Adrenal gland (tissue), 12 donors: ENCODE data around the gene RHNO1. TPM values are rescaled to one million over a fixed set of nuclear protein-coding genes. Genes with fewer than 3 reads are reported as not detected.

Experiments used
- DNase-seq, 7 donors: peaks; one replicate each; pipeline ENCODE4 v3.0.0-alpha.2; 2019 to 2020
- H3K27ac ChIP-seq, 5 donors: fragments of 200-600 bp; sonication (generic) in 4 of 5; 1 replicate in 3 of 5; 2 replicates in 2 of 5; pipeline versions ENCODE4 v1.5.1 to v1.8.0; 2016 to 2020; ENCODE audit warnings: mild to moderate bottlenecking in 1 of 5
- H3K27me3 ChIP-seq: fragments of 200-600 bp; 2 replicates; pipeline ENCODE4 v1.8.0; 2021
- H3K36me3 ChIP-seq, 2 donors: fragments of 200-600 bp; replicated peaks in 1 of 2; 1 replicate in 1 of 2; 2 replicates in 1 of 2; pipeline versions ENCODE4 v1.5.1 to v1.8.0; 2018 to 2022
- H3K4me1 ChIP-seq, 2 donors: fragments of 200-600 bp; replicated peaks in 1 of 2; 1 replicate in 1 of 2; 2 replicates in 1 of 2; pipeline versions ENCODE4 v1.5.1 to v1.8.0; 2018 to 2021
- H3K4me3 ChIP-seq, 4 donors: fragments of 200-600 bp; sonication (generic) in 3 of 4; one replicate each; pipeline ENCODE4 v1.5.1; 2016 to 2018
- H3K9me3 ChIP-seq, 3 donors: fragments of 200-600 bp; sonication (generic) in 1 of 3; replicated peaks in 1 of 3; 1 replicate in 2 of 3; 2 replicates in 1 of 3; pipeline versions ENCODE4 v1.5.1 to v1.8.0; 2016 to 2021
- POLR2A ChIP-seq, 2 donors: fragments of 450-650 bp; IDR thresholded peaks; one replicate each; pipeline ENCODE4 v1.6.1; 2017; ENCODE audit warnings: antibody characterized with exemption in 2 of 2, mild to moderate bottlenecking in 2 of 2, moderate library complexity in 1 of 2
- WGBS, 4 donors: extraction: QIAGEN DNeasy Blood & Tissue Kit in 2 of 4; methylation state at CpG; one replicate each; pipeline versions ENCODE4 v1.1.5 to v1.1.7; 2013 to 2017; 5-methylcytosine and 5-hydroxymethylcytosine counted together
- intact Hi-C, 2 donors: fragments of 100-400 bp; cut with DNase I; formaldehyde crosslinking; loops; one replicate each; pipeline versions ENCODE4 v1.14.1 to v1.15.0; 2022 to 2023
- polyA plus RNA-seq, 3 donors: library from polyadenylated mRNA; stranded (reverse); fragments of 200-250 nt in 2 of 3; fragments of 350-450 nt in 1 of 3; fragmentation: Illumina TruSeq in 1 of 3; extraction: RNeasy Lipid Tissue Mini Kit (QIAGEN cat#74804) in 1 of 3; gene quantifications; one replicate each; pipeline ENCODE4 v1.2.3, GENCODE V29; 2013 to 2014
- total RNA-seq, 9 donors: library from RNA; depleted of rRNA in 4 of 9; stranded (reverse); fragments of >200 nt in 4 of 9; fragments of 120-200 nt in 1 of 9; fragmentation: NEBNext Ultra II Directional in 1 of 9; extraction: Animal tissue kit (Norgen Biotek cat#: 25700) in 1 of 9; gene quantifications; one replicate each; pipeline versions ENCODE4 v1.1.0 to v1.2.4, GENCODE V29; 2013 to 2023
- TF ChIP-seq, protein P1 (sequence below), 6 experiments: fragments of 450-650 bp in 4 of 6; fragments of 200-600 bp in 2 of 6; sonication (generic) in 1 of 6; IDR thresholded peaks; 1 replicate in 5 of 6; 2 replicates in 1 of 6; pipeline versions ENCODE4 v1.5.1 to v1.8.0; 2016 to 2021; ENCODE audit warnings: antibody characterized with exemption in 6 of 6, mild to moderate bottlenecking in 2 of 6, moderate library complexity in 1 of 6
- donor health status: healthy with polysubstance abuse.
- donor health status: Bipolar disorder and iron deficiency.
- donor health status: DM: yes; HTN: yes; CAD: no.
- donor health status: DM: no; HTN: no; CAD: no.
- donor health status: DM: no; HTN: no; CAD: no.
- donor health status: DM: yes; HTN: yes; CAD: no.

The RHNO1 gene
- total and polyA plus RNA-seq, 12 donors, result 5.0 to 30.7 (median 14.8) TPM

DNA sequence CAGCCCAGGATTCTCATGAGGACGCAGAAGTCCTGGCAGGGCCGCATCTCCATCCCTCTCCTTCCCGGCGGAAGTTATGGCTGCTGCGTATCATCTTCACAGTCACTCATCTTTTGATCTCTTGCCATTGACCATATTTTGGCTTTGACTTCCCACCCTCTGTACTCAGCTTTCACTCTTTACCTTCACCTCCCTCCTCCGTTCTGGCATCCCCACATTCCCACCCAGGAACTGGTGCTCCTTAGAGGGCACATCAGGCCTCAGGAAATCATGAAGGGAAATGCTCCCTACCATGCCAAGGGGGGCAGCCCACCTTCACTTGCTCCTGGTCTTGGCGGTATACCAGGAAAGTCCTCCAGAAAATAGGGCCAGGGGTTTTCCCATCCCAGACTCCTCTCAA is 21.5 kb upstream of the RHNO1 start:
- WGBS, 4 donors, result 86 to 97% (median 91%) methylated on average over 7 of the region's 7 CpGs
- intact Hi-C loops, result loop anchor here in 1 of 2 donors (10.0 kb wide), 2 partner anchors 89 to 189 kb away; no protein-coding TSS in a partner anchor

DNA sequence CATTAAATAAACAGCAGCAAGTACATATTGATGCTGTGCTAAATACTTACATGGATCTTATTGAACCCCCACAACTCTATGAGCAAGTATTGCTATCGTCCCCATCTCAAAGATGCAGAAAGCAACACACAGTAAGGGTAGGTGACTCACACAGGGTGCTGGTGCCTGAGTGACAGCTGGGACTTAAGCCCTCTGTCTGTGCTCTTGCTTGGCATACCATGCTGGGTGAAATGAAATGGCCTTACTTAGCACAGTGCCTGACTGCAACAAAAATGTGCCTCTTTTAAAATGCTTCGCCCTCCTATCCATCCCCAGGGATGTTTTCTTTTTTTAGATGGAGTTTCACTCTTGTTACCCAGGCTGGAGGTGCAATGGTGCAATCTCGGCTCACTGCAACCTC is 21.0 kb upstream of the RHNO1 start:
- 93 to 100% (median 95%) methylated on average over 3 of the region's 3 CpGs for WGBS, 4 donors
- H3K4me3 ChIP-seq, result no peak overlapping the region
- TF ChIP-seq POLR2A (IDR thresholded peaks at IDR 0.05), result no peak
- TF ChIP-seq, protein P1, sequence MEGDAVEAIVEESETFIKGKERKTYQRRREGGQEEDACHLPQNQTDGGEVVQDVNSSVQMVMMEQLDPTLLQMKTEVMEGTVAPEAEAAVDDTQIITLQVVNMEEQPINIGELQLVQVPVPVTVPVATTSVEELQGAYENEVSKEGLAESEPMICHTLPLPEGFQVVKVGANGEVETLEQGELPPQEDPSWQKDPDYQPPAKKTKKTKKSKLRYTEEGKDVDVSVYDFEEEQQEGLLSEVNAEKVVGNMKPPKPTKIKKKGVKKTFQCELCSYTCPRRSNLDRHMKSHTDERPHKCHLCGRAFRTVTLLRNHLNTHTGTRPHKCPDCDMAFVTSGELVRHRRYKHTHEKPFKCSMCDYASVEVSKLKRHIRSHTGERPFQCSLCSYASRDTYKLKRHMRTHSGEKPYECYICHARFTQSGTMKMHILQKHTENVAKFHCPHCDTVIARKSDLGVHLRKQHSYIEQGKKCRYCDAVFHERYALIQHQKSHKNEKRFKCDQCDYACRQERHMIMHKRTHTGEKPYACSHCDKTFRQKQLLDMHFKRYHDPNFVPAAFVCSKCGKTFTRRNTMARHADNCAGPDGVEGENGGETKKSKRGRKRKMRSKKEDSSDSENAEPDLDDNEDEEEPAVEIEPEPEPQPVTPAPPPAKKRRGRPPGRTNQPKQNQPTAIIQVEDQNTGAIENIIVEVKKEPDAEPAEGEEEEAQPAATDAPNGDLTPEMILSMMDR (IDR thresholded peaks at IDR 0.05), result no peak
- no peaks in the 10 kb centered on the region for H3K27me3 ChIP-seq
- H3K27ac ChIP-seq, result no peak overlapping the region
- intact Hi-C loops, result loop anchor here in 1 of 2 donors (10.0 kb wide), 2 partner anchors 89 to 189 kb away; no protein-coding TSS in a partner anchor
- no peak for DNase-seq
- H3K4me1 ChIP-seq, result no peaks in the 10 kb centered on the region
- no peaks in the 10 kb centered on the region for H3K36me3 ChIP-seq
- no peaks in the 10 kb centered on the region for H3K9me3 ChIP-seq

More for the DNA sequence above, 21.5 kb upstream of the RHNO1 start:
- no peaks in the 10 kb centered on the region for H3K27me3 ChIP-seq
- H3K9me3 ChIP-seq, result no peaks in the 10 kb centered on the region
- TF ChIP-seq, protein P1 (IDR thresholded peaks at IDR 0.05), result no peak
- TF ChIP-seq POLR2A (IDR thresholded peaks at IDR 0.05), result no peak
- no peak for DNase-seq
- no peak overlapping the region for H3K27ac ChIP-seq
- no peak overlapping the region for H3K4me3 ChIP-seq
- H3K36me3 ChIP-seq, result no peaks in the 10 kb centered on the region
- no peaks in the 10 kb centered on the region for H3K4me1 ChIP-seq

DNA sequence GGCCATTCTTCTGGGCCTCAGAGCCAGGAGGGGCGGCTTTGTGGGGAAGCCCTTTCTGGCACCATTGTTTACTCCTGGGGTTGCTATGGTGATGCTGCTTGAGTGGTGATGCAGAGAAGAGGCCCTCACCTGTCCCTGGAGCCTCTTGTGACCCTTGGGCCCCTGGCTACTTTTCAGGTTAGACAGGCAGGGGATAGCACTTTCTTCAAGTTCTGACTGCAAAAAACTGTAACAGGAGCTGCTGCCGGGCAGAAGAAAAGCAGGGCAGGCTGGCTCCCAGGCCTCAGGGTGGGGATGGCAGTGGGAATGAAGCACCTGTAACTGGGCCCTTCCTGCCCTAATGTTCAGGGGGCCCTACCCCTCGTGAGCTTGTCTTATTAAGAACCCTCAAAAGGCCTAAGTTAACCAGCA is 20.0 kb upstream of the RHNO1 start, which contains the start of gene TEX52:
TEX52 (minus strand) TSS at position 19 of the 411 bp plus-strand sequence; CDS start at position 6, 13 bp downstream.
- intact Hi-C loops, result loop anchor here in 1 of 2 donors (10.0 kb wide), 2 partner anchors 88 to 188 kb away; no protein-coding TSS in a partner anchor
- WGBS, 4 donors, result 88 to 100% (median 91%) methylated on average over 2 to 3 of the region's 3 CpGs

DNA sequence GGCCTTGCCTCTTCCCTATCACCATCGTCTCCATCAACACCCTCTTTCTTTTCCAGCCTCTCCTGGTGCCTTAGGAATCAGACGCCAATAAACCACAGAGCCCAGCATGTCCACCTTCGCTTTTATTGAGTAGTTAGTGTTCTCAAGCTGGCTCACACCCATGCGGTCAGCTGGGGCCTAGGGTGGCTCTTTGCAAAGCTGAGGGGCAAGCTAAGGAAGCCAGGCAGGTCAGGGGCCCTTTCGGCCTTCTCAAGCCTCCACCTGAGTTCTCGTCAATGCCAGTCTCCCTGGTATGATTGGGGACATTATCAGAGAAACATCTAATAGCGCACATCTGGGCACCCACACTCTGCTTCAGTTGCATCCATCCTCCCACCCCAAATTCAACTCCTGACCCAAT is 19.4 kb upstream of the RHNO1 start:
- no peak for TF ChIP-seq POLR2A (IDR thresholded peaks at IDR 0.05)
- TF ChIP-seq, protein P1 (IDR thresholded peaks at IDR 0.05), result no peak
- Histone ChIP-seq H3K36me3 (no peaks in the 10 kb centered on the region), H3K27ac (peak overlapping the region in 1 of 5 donors; percentile 78), H3K9me3 (no peaks in the 10 kb centered on the region), H3K4me3 (no peak overlapping the region), H3K27me3 (no peaks in the 10 kb centered on the region), H3K4me1 (no peaks in the 10 kb centered on the region)
- DNase-seq, result no peak
- 96 to 98% (median 96%) methylated on average over 7 of the region's 7 CpGs for WGBS, 4 donors
- intact Hi-C loops, result loop anchor here in 1 of 2 donors (10.0 kb wide), 2 partner anchors 87 to 187 kb away; no protein-coding TSS in a partner anchor

More for the DNA sequence above, 20.0 kb upstream of the RHNO1 start, which contains the start of gene TEX52:
- no peaks in the 10 kb centered on the region for H3K9me3 ChIP-seq
- TF ChIP-seq, protein P1 (IDR thresholded peaks at IDR 0.05), result no peak
- TF ChIP-seq POLR2A (IDR thresholded peaks at IDR 0.05), result no peak
- H3K4me1 ChIP-seq, result no peaks in the 10 kb centered on the region
- DNase-seq, result no peak
- no peaks in the 10 kb centered on the region for H3K36me3 ChIP-seq
- no peak within 1 kb of the TSS for H3K4me3 ChIP-seq
- no peaks in the 10 kb centered on the region for H3K27me3 ChIP-seq
- peak within 1 kb of the TSS in 1 of 5 donors; percentile 78 for H3K27ac ChIP-seq
